T-cell (primary cell): ENCODE results near the gene SPOCK1. TPM values are rescaled to one million over a fixed set of nuclear protein-coding genes. Genes with fewer than 3 reads are reported as not detected.

Source experiments
- ATAC-seq, 4 experiments: fragments of 200-7000 bp in 3 of 4; fragments of 150-1000 bp in 1 of 4; cut with Tn5 transposase; replicated peaks in 1 of 4; 1 replicate in 3 of 4; 2 replicates in 1 of 4; pipeline ENCODE4 v1.10.0; 2021; ENCODE audit warnings: moderate library complexity in 3 of 4, mild to moderate bottlenecking in 2 of 4, moderate number of reproducible peaks in 1 of 4
- CTCF ChIA-PET, 2 donors: fragments of 300-600 bp; sonication (Branson Sonifier 250); formaldehyde crosslinking; loops; one replicate each; lab custom pipeline; 2022; ENCODE audit warnings: antibody characterized with exemption in 2 of 2; lab: Charles Lee
- POLR2A ChIA-PET, 2 donors: fragments of 300-600 bp; sonication (Branson Sonifier 250); formaldehyde crosslinking; loops; one replicate each; lab custom pipeline; 2022; ENCODE audit warnings: antibody characterized with exemption in 2 of 2; lab: Charles Lee
- DNase-seq, 35 experiments: peaks; one replicate each; pipeline versions ENCODE4 v3.0.0 to v3.0.0-alpha.2; 2013 to 2023
- H3K27ac ChIP-seq: one replicate; pipeline ENCODE4 v1.5.1; 2013; ENCODE audit warnings: low read length
- H3K27me3 ChIP-seq, 2 experiments: replicated peaks in 1 of 2; 1 replicate in 1 of 2; 2 replicates in 1 of 2; pipeline versions ENCODE4 v1.6.1 to v1.7.0; 2013; ENCODE audit warnings: low read length in 1 of 2, mixed read lengths in 1 of 2; ENCODE audit not compliant: control insufficient read depth in 2 of 2, insufficient read depth in 2 of 2; ENCODE audit errors: extremely low read depth in 1 of 2
- H3K36me3 ChIP-seq, 2 donors: 1 replicate in 1 of 2; 2 replicates in 1 of 2; pipeline versions ENCODE4 v1.6.1 to v1.7.0; 2013; ENCODE audit warnings: low read length in 1 of 2; ENCODE audit not compliant: control insufficient read depth in 2 of 2, insufficient read depth in 1 of 2; ENCODE audit errors: extremely low read depth in 1 of 2
- H3K4me1 ChIP-seq, 2 experiments: 1 replicate in 1 of 2; 2 replicates in 1 of 2; pipeline versions ENCODE4 v1.6.1 to v1.7.0; 2013; ENCODE audit warnings: low read length in 2 of 2, mixed read lengths in 1 of 2; ENCODE audit not compliant: insufficient read depth in 2 of 2, control insufficient read depth in 1 of 2; ENCODE audit errors: extremely low read depth in 1 of 2
- H3K4me3 ChIP-seq, 2 donors: 1 replicate in 1 of 2; 2 replicates in 1 of 2; pipeline versions ENCODE4 v1.5.1 to v1.7.0; 2013; ENCODE audit warnings: mild to moderate bottlenecking in 2 of 2, low read length in 1 of 2, moderate library complexity in 1 of 2; ENCODE audit not compliant: control insufficient read depth in 1 of 2; ENCODE audit errors: extremely low read depth in 1 of 2
- H3K9me3 ChIP-seq: 2 replicates; pipeline ENCODE4 v1.7.0; 2013
- H3K27ac Mint-ChIP-seq, 2 donors: one replicate each; pipeline ENCODE4 v1.8.0; 2020 to 2021; ENCODE audit warnings: mild to moderate bottlenecking in 2 of 2, mixed read lengths in 2 of 2
- H3K27me3 Mint-ChIP-seq, 2 donors: one replicate each; pipeline ENCODE4 v1.8.0; 2021 to 2022; ENCODE audit warnings: mixed read lengths in 2 of 2
- H3K36me3 Mint-ChIP-seq: one replicate; pipeline ENCODE4 v1.8.0; 2021; ENCODE audit warnings: mixed read lengths
- H3K4me1 Mint-ChIP-seq, 3 donors: one replicate each; pipeline ENCODE4 v1.8.0; 2020 to 2022; ENCODE audit warnings: mixed read lengths in 3 of 3, mild to moderate bottlenecking in 1 of 3
- H3K4me3 Mint-ChIP-seq, 3 donors: one replicate each; pipeline ENCODE4 v1.8.0; 2020 to 2022; ENCODE audit warnings: mild to moderate bottlenecking in 3 of 3, mixed read lengths in 3 of 3, moderate library complexity in 3 of 3
- H3K9me3 Mint-ChIP-seq, 3 donors: one replicate each; pipeline ENCODE4 v1.8.0; 2020 to 2022; ENCODE audit warnings: mixed read lengths in 3 of 3
- WGBS: methylation state at CpG from one replicate; pipeline ENCODE4 v1.1.5; 2013; ENCODE audit warnings: missing lambda C conversion rate; ENCODE audit not compliant: insufficient coverage; 5-methylcytosine and 5-hydroxymethylcytosine counted together
- total RNA-seq, 35 experiments: library from RNA in 6 of 35; stranded (reverse) in 6 of 35; fragments of 120-200 nt in 1 of 35; gene quantifications; one replicate each; pipeline versions ENCODE4 v1.2.1 to v1.2.4 and lab custom pipeline; 2013 to 2026

The SPOCK1 gene
- total RNA-seq, 5 donors from 2014 or later (not counting 1 experiment from before 2014, with no cell fraction given), result 0.57 TPM; not detected in 4

- H3K9me3 Mint-ChIP-seq, result peaks cover 0 to 7% (median 0%) of the 10 kb centered on the region in 3 donors
- peaks cover 0 to 7% of the 10 kb centered on the region in 2 donors for H3K27me3 Mint-ChIP-seq
- H3K4me1 Mint-ChIP-seq, result no peaks in the 10 kb centered on the region
- ATAC-seq (no peak), DNase-seq (no peak)
- no CpG with 5 or more reads among the region's 8 CpGs for WGBS
- H3K27ac Mint-ChIP-seq, result no peak overlapping the region
- ChIA-PET CTCF (no interaction called here), POLR2A (no interaction called here)
- no peaks in the 10 kb centered on the region for H3K36me3 Mint-ChIP-seq
- Histone ChIP-seq H3K9me3 (no peaks in the 10 kb centered on the region), H3K27ac (no peak overlapping the region), H3K27me3 (peaks cover 0 to 2% of the 10 kb centered on the region in 2 experiments), H3K36me3 (no peaks in the 10 kb centered on the region), H3K4me3 (no peak overlapping the region), H3K4me1 (no peaks in the 10 kb centered on the region)
- H3K4me3 Mint-ChIP-seq, result no peak overlapping the region
Measured at GRCh38 chr5:137292461-137293027, 206.6 kb downstream of the SPOCK1 start.

DNA sequence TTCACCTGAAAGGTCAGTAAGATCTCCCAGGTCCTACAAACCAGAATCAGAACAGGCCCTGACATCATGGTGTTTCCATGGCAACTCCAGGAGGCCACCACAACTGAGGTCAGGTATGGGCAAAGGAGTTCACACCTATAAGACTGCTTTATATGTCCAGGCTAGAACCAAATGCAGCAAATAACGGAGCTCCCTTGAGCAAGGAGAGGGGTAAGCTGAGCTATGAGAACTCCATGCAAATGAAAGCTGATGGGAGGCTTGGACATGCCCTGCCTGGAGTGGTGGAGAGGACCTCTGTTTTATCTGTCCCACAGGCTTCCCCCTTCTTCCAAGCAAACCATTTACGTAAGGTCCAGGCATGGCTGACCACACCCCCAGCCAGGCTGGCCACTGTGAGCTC, 207.7 kb downstream of the SPOCK1 start:
- H3K27ac ChIP-seq, result no peak overlapping the region
- peaks cover 0 to 2% of the 10 kb centered on the region in 2 experiments for H3K27me3 ChIP-seq
- ChIA-PET POLR2A (no interaction called here), CTCF (interaction anchor here in 1 of 2 donors (0.5 kb wide), 1 partner anchor 10 kb away, joined by 3 read pairs; no protein-coding TSS in a partner anchor)
- Mint-ChIP-seq H3K9me3 (peaks cover 0 to 7% (median 0%) of the 10 kb centered on the region in 3 donors), H3K27me3 (peaks cover under 1 to 11% of the 10 kb centered on the region in 2 donors), H3K36me3 (no peaks in the 10 kb centered on the region), H3K4me1 (no peaks in the 10 kb centered on the region), H3K4me3 (no peak overlapping the region), H3K27ac (no peak overlapping the region)
- ATAC-seq (no peak), DNase-seq (no peak)
- no peaks in the 10 kb centered on the region for H3K9me3 ChIP-seq
- H3K4me3 ChIP-seq, result no peak overlapping the region
- no CpG with 5 or more reads among the region's 2 CpGs for WGBS
- no peaks in the 10 kb centered on the region for H3K4me1 ChIP-seq
- no peaks in the 10 kb centered on the region for H3K36me3 ChIP-seq

- H3K4me3 Mint-ChIP-seq, result no peak overlapping the region
- H3K27me3 Mint-ChIP-seq, result peaks cover 3 to 11% of the 10 kb centered on the region in 2 donors
- ATAC-seq (no peak), DNase-seq (no peak)
- Histone ChIP-seq H3K27me3 (peaks cover 0 to 2% of the 10 kb centered on the region in 2 experiments), H3K27ac (no peak overlapping the region), H3K9me3 (no peaks in the 10 kb centered on the region), H3K4me1 (no peaks in the 10 kb centered on the region), H3K4me3 (no peak overlapping the region), H3K36me3 (no peaks in the 10 kb centered on the region)
- no peaks in the 10 kb centered on the region for H3K36me3 Mint-ChIP-seq
- no peak overlapping the region for H3K27ac Mint-ChIP-seq
- peaks cover 0 to 7% (median 0%) of the 10 kb centered on the region in 3 donors for H3K9me3 Mint-ChIP-seq
- H3K4me1 Mint-ChIP-seq, result no peaks in the 10 kb centered on the region
- ChIA-PET CTCF (no interaction called here), POLR2A (no interaction called here)
- WGBS, result no CpG with 5 or more reads among the region's 1 CpG
Measured at GRCh38 chr5:137291031-137291430, 208.1 kb downstream of the SPOCK1 start.

GRCh38 chr5:137290373-137290772, 208.8 kb downstream of the SPOCK1 start:
- Histone ChIP-seq H3K4me3 (no peak overlapping the region), H3K9me3 (no peaks in the 10 kb centered on the region), H3K27ac (no peak overlapping the region), H3K27me3 (peaks cover 0 to 2% of the 10 kb centered on the region in 2 experiments), H3K36me3 (no peaks in the 10 kb centered on the region), H3K4me1 (no peaks in the 10 kb centered on the region)
- DNase-seq (no peak), ATAC-seq (no peak)
- ChIA-PET CTCF (no interaction called here), POLR2A (no interaction called here)
- peaks cover 0 to 7% (median 0%) of the 10 kb centered on the region in 3 donors for H3K9me3 Mint-ChIP-seq
- no peak overlapping the region for H3K4me3 Mint-ChIP-seq
- peaks cover 3 to 11% of the 10 kb centered on the region in 2 donors for H3K27me3 Mint-ChIP-seq
- 75% methylated on average over 1 of the region's 3 CpGs for WGBS
- no peak overlapping the region for H3K27ac Mint-ChIP-seq
- H3K4me1 Mint-ChIP-seq, result no peaks in the 10 kb centered on the region
- no peaks in the 10 kb centered on the region for H3K36me3 Mint-ChIP-seq

GRCh38 chr5:137289856-137290255, 209.3 kb downstream of the SPOCK1 start:
- DNase-seq (no peak), ATAC-seq (no peak)
- Histone ChIP-seq H3K27ac (no peak overlapping the region), H3K27me3 (peaks cover 0 to 2% of the 10 kb centered on the region in 2 experiments), H3K9me3 (no peaks in the 10 kb centered on the region), H3K4me1 (no peaks in the 10 kb centered on the region), H3K4me3 (no peak overlapping the region), H3K36me3 (no peaks in the 10 kb centered on the region)
- no CpG with 5 or more reads among the region's 1 CpG for WGBS
- peaks cover 3 to 9% of the 10 kb centered on the region in 2 donors for H3K27me3 Mint-ChIP-seq
- CTCF ChIA-PET, result no interaction called here
- H3K9me3 Mint-ChIP-seq, result peaks cover 0 to 3% (median 0%) of the 10 kb centered on the region in 3 donors
- POLR2A ChIA-PET, result no interaction called here
- H3K4me1 Mint-ChIP-seq, result no peaks in the 10 kb centered on the region
- no peak overlapping the region for H3K27ac Mint-ChIP-seq
- no peaks in the 10 kb centered on the region for H3K36me3 Mint-ChIP-seq
- H3K4me3 Mint-ChIP-seq, result no peak overlapping the region

DNA sequence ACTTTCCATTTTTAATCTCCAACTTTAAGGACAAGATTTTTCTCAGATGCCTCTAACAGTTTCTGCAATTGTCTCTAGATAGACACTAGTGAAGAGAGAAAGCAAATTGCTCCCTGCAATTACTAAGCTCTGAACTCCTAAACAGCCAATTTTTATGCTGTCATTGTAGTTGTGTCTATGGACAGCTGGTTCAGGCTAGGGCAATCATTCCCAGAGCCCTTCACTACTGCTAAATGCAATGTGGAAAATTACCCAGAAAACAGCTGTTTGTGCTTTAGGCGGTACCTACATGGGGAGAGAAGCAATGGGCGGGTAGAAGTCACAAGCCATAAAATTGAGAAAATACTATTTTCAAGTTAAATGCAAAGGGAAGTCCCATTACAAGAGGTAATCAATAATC, 211.6 kb downstream of the SPOCK1 start:
- Histone ChIP-seq H3K9me3 (no peaks in the 10 kb centered on the region), H3K36me3 (no peaks in the 10 kb centered on the region), H3K4me3 (no peak overlapping the region), H3K4me1 (no peaks in the 10 kb centered on the region), H3K27ac (no peak overlapping the region), H3K27me3 (peaks cover 2 to 3% of the 10 kb centered on the region in 2 experiments)
- ChIA-PET CTCF (no interaction called here), POLR2A (interaction anchor here in 1 of 2 donors (0.7 kb wide), 1 partner anchor 185 kb away, joined by 4 read pairs; no protein-coding TSS in a partner anchor)
- no peak overlapping the region for H3K4me3 Mint-ChIP-seq
- no peaks in the 10 kb centered on the region for H3K9me3 Mint-ChIP-seq
- DNase-seq (no peak), ATAC-seq (no peak)
- WGBS, result no CpG with 5 or more reads among the region's 2 CpGs
- no peak overlapping the region for H3K27ac Mint-ChIP-seq
- no peaks in the 10 kb centered on the region for H3K36me3 Mint-ChIP-seq
- H3K27me3 Mint-ChIP-seq, result peaks cover 3 to 11% of the 10 kb centered on the region in 2 donors
- H3K4me1 Mint-ChIP-seq, result no peaks in the 10 kb centered on the region
